Cardiac septum (tissue), 1 donor: ENCODE results near the gene SPDYE16. TPM values are rescaled to one million over a fixed set of nuclear protein-coding genes. Genes with fewer than 3 reads are reported as not detected.
"Not testable (repeated sequence)": the region's sequence is repeated elsewhere in the genome, so short reads cannot be mapped to it uniquely, and the experiment has no call there.

ENCODE experiments used
- DNase-seq: peaks from one replicate; pipeline ENCODE4 v3.0.0-alpha.2; 2020; ENCODE audit warnings: low spot score
- intact Hi-C: fragments of 100-400 bp; cut with DNase I; formaldehyde crosslinking; loops from one replicate; pipeline ENCODE4 v1.14.0; 2022
- total RNA-seq: library from RNA; stranded (reverse); fragmentation: NEBNext Ultra II Directional; extraction: Animal tissue kit (Norgen Biotek cat#: 25700); gene quantifications from one replicate; pipeline ENCODE4 v1.2.1, GENCODE V29; 2021
- donor health status: DM: no; HTN: no; CAD: no.

The SPDYE16 gene
- total RNA-seq, 1 donor from 2014 or later: not detected

DNA sequence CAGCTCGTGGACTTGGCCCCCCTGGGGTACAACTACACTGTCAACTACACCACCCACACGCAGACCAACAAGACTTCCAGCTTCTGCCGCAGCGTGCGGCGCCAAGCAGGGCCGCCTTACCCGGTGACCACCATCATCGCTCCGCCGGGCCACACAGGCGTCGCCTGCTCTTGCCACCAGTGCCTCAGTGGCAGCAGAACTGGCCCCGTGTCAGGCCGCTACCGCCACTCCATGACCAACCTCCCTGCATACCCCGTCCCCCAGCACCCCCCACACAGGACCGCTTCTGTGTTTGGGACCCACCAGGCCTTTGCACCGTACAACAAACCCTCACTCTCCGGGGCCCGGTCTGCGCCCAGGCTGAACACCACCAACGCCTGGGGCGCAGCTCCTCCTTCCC, 60.4 kb downstream of the SPDYE16 start:
- intact Hi-C loops, DNase-seq: not testable (repeated sequence)

Other genes with a start within 250 kb of the SPDYE16 start
- gene HSPB1, start 240.6 kb downstream of the SPDYE16 start, total RNA-seq: 2,571 TPM
- gene YWHAG, start 184.3 kb downstream of the SPDYE16 start, total RNA-seq: 183 TPM
- gene SSC4D, start 133.6 kb downstream of the SPDYE16 start, total RNA-seq: 0.51 TPM
- gene ZP3, start 118.3 kb downstream of the SPDYE16 start, total RNA-seq: not detected
- gene DTX2, start 81.6 kb downstream of the SPDYE16 start, total RNA-seq: 11.5 TPM
- 0.38 TPM for gene UPK3B, start 32.7 kb downstream of the SPDYE16 start, total RNA-seq
- gene POMZP3, start 84.0 kb upstream of the SPDYE16 start, total RNA-seq: 10.6 TPM